Bronchial epithelial cell (primary cell): ENCODE data around the gene IGSF10. TPM values are rescaled to one million over a fixed set of nuclear protein-coding genes. Genes with fewer than 3 reads are reported as not detected.
A peak's percentile ranks its signal among the peaks of the same experiment; 100 is the strongest.
"Not testable (repeated sequence)": the region's sequence is repeated elsewhere in the genome, so short reads cannot be mapped to it uniquely, and the experiment has no call there.

Experiments
- DNase-seq: peaks from one replicate; pipeline ENCODE4 v3.0.0-alpha.2; 2010; ENCODE audit warnings: low read depth
- FAIRE-seq: peaks from 2 replicates; lab custom pipeline; 2011; peaks lifted over from hg19 to GRCh38; lab: Jason Lieb, UNC
- H3K27me3 ChIP-seq: 2 replicates; pipeline ENCODE4 v1.5.1; 2011; ENCODE audit warnings: low read length; ENCODE audit not compliant: control insufficient read depth, insufficient read depth
- H3K36me3 ChIP-seq: 2 replicates; pipeline ENCODE4 v1.5.1; 2011; ENCODE audit warnings: low read length; ENCODE audit not compliant: control insufficient read depth, insufficient read depth
- H3K4me3 ChIP-seq: 2 replicates; pipeline ENCODE4 v1.5.1; 2011; ENCODE audit warnings: mild to moderate bottlenecking, low read depth, low read length, control low read depth
- total RNA-seq: library from RNA; depleted of rRNA; stranded (reverse); fragments of >200 nt; gene quantifications from 2 replicates; pipeline ENCODE4 v1.2.1, GENCODE V29; 2014
- TF ChIP-seq, protein P1 (sequence below): IDR thresholded peaks from 2 replicates; pipeline ENCODE4 v1.5.1; 2011; ENCODE audit warnings: mild to moderate bottlenecking, moderate library complexity, low read length, control low read depth, inconsistent platforms; ENCODE audit not compliant: insufficient read depth, severe bottlenecking

IGSF10 gene
- total RNA-seq, 1 donor from 2014 or later: under 0.01 TPM

GRCh38 chr3:151499168-151499567, 38.3 kb upstream of the IGSF10 start:
- no peak for DNase-seq

GRCh38 chr3:151491525-151491924, 30.7 kb upstream of the IGSF10 start:
- no peak for FAIRE-seq
- Histone ChIP-seq H3K27me3 (no peaks in the 10 kb centered on the region), H3K4me3 (no peak overlapping the region), H3K36me3 (no peaks in the 10 kb centered on the region)
- TF ChIP-seq, protein P1, sequence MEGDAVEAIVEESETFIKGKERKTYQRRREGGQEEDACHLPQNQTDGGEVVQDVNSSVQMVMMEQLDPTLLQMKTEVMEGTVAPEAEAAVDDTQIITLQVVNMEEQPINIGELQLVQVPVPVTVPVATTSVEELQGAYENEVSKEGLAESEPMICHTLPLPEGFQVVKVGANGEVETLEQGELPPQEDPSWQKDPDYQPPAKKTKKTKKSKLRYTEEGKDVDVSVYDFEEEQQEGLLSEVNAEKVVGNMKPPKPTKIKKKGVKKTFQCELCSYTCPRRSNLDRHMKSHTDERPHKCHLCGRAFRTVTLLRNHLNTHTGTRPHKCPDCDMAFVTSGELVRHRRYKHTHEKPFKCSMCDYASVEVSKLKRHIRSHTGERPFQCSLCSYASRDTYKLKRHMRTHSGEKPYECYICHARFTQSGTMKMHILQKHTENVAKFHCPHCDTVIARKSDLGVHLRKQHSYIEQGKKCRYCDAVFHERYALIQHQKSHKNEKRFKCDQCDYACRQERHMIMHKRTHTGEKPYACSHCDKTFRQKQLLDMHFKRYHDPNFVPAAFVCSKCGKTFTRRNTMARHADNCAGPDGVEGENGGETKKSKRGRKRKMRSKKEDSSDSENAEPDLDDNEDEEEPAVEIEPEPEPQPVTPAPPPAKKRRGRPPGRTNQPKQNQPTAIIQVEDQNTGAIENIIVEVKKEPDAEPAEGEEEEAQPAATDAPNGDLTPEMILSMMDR: no peak
- DNase-seq: no peak

More at GRCh38 chr3:151499168-151499567, 38.3 kb upstream of the IGSF10 start:
- H3K4me3 ChIP-seq: no peak overlapping the region
- peak; percentile 84 for FAIRE-seq
- no peaks in the 10 kb centered on the region for H3K36me3 ChIP-seq
- H3K27me3 ChIP-seq: no peaks in the 10 kb centered on the region
- TF ChIP-seq, protein P1: no peak

DNA sequence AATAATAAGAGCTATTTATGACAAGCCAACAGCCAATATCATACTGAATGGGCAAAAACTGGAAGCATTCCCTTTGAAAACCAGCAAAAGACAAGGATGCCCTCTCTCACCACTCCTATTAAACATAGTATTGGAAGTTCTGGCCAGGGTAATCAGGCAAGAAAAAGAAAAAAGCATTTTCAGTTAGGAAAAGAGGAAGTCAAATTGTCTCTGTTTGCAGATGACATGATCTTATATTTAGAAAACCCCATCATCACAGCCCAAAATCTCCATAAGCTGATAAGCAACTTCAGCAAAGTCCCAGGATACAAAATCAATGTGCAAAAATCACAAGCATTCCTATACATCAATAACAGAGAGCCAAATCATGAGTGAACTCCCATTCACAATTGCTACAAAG, 27.0 kb upstream of the IGSF10 start:
- not testable (repeated sequence) for FAIRE-seq, H3K36me3 ChIP-seq, H3K4me3 ChIP-seq, DNase-seq, H3K27me3 ChIP-seq

DNA sequence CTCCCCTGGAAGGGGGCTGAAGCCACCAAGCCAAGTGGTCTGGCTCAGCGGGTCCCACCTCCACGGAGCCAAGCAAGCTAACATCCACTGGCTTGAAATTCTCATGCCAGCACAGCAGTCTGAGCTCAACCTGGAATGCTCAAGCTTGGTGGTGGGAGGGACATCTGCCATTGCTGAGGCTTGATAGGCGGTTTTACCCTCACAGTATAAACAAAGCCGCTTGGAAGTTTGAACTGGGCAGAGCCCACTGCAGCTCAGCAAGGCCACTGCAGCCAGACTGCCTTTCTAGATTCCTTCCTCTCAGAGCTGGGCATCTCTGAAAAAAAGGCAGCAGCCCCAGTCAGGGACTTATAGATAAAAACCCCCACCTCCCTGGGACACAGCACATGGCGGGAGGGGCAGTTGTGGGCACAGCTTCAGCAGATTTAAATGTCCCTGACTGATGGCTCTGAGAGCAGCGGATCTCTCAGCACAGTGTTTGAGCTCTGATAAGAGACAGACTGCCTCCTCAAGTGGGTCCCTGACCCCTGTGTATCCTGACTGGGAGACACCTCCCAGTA, 23.2 kb upstream of the IGSF10 start:
- Histone ChIP-seq H3K36me3 (no peaks in the 10 kb centered on the region), H3K4me3 (no peak overlapping the region), H3K27me3 (no peaks in the 10 kb centered on the region)
- FAIRE-seq (peak; percentile 13), DNase-seq (no peak)
- TF ChIP-seq, protein P1: no peak

DNA sequence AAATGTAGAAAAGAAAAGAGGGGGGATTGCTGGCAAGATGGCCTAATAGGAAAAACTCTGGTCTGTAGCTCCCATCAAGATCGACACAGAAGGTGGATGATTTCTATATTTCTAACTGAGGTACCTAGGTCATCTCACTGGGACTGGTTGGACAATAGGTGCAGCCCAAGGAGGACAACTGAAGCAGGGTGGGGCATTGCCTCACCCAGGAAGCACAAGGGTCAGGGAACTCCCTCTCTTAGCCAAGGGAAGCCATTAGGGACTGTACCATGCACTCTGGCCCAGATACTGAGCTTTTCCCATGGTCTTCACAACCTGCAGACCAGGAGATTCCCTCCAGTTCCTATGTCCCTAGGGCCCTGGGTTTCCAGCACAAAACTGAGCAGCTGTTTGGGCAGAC, 22.6 kb upstream of the IGSF10 start:
- FAIRE-seq: no peak
- no peak overlapping the region for H3K4me3 ChIP-seq
- DNase-seq: no peak
- TF ChIP-seq, protein P1: no peak
- no peaks in the 10 kb centered on the region for H3K27me3 ChIP-seq
- no peaks in the 10 kb centered on the region for H3K36me3 ChIP-seq

GRCh38 chr3:151480492-151480891, 19.6 kb upstream of the IGSF10 start:
- Histone ChIP-seq H3K4me3 (no peak overlapping the region), H3K27me3 (no peaks in the 10 kb centered on the region), H3K36me3 (no peaks in the 10 kb centered on the region)
- no peak for FAIRE-seq
- no peak for DNase-seq
- TF ChIP-seq, protein P1: no peak
